ENCODE results near the gene LAT. TPM values are rescaled to one million over a fixed set of nuclear protein-coding genes. Genes with fewer than 3 reads are reported as not detected.
"Not testable (repeated sequence)": the region's sequence is repeated elsewhere in the genome, so short reads cannot be mapped to it uniquely, and the experiment has no call there.

LAT gene
- total RNA-seq, 1 donor from 2014 or later = 0.53 TPM

GRCh38 chr16:28938721-28939120, 46.1 kb upstream of the LAT start:
- FAIRE-seq (no peak), DNase-seq (ENCODE audit: low read depth) (no peak)
- TF ChIP-seq CTCF (IDR thresholded peaks at IDR 0.05; ENCODE audit: insufficient read depth, low read length, severe bottlenecking) = no peak
- H3K4me3 ChIP-seq (ENCODE audit: low read depth, low read length) = no peak overlapping the region
- no peaks in the 10 kb centered on the region for H3K27me3 ChIP-seq (ENCODE audit: control insufficient read depth, insufficient read depth, low read length)
- no peaks in the 10 kb centered on the region for H3K36me3 ChIP-seq (ENCODE audit: control insufficient read depth, insufficient read depth, low read length)

- H3K27me3 ChIP-seq (ENCODE audit: control insufficient read depth, insufficient read depth, low read length); DNase-seq (ENCODE audit: low read depth); H3K36me3 ChIP-seq (ENCODE audit: control insufficient read depth, insufficient read depth, low read length); FAIRE-seq; H3K4me3 ChIP-seq (ENCODE audit: low read depth, low read length): not testable (repeated sequence)
Observed at GRCh38 chr16:28939825-28940224, 45.0 kb upstream of the LAT start.

GRCh38 chr16:28943281-28943680, 41.6 kb upstream of the LAT start:
- no peaks in the 10 kb centered on the region for H3K36me3 ChIP-seq (ENCODE audit: control insufficient read depth, insufficient read depth, low read length)
- H3K4me3 ChIP-seq (ENCODE audit: low read depth, low read length) = no peak overlapping the region
- TF ChIP-seq CTCF (IDR thresholded peaks at IDR 0.05; ENCODE audit: insufficient read depth, low read length, severe bottlenecking) = no peak
- FAIRE-seq (no peak), DNase-seq (ENCODE audit: low read depth) (no peak)
- no peaks in the 10 kb centered on the region for H3K27me3 ChIP-seq (ENCODE audit: control insufficient read depth, insufficient read depth, low read length)

- FAIRE-seq (no peak), DNase-seq (ENCODE audit: low read depth) (no peak)
- no peaks in the 10 kb centered on the region for H3K27me3 ChIP-seq (ENCODE audit: control insufficient read depth, insufficient read depth, low read length)
- H3K4me3 ChIP-seq (ENCODE audit: low read depth, low read length) = no peak overlapping the region
- H3K36me3 ChIP-seq (ENCODE audit: control insufficient read depth, insufficient read depth, low read length) = no peaks in the 10 kb centered on the region
- no peak for TF ChIP-seq CTCF (IDR thresholded peaks at IDR 0.05; ENCODE audit: insufficient read depth, low read length, severe bottlenecking)
Observed at GRCh38 chr16:28946681-28947080, 38.2 kb upstream of the LAT start.

- Histone ChIP-seq H3K27me3 (ENCODE audit: control insufficient read depth, insufficient read depth, low read length) (no peaks in the 10 kb centered on the region), H3K36me3 (ENCODE audit: control insufficient read depth, insufficient read depth, low read length) (peaks cover 11% of the 10 kb centered on the region), H3K4me3 (ENCODE audit: low read depth, low read length) (peak within 1 kb of the TSS; percentile 83)
- FAIRE-seq = peak; percentile 64
- TF ChIP-seq CTCF (IDR thresholded peaks at IDR 0.05; ENCODE audit: insufficient read depth, low read length, severe bottlenecking) = no peak
- DNase-seq (ENCODE audit: low read depth) = peak; percentile 99
Observed at GRCh38 chr16:28950648-28951409, 34.0 kb upstream of the LAT start, which contains the start of gene NFATC2IP. Gene NFATC2IP, plus strand, starts transcription at chr16:28950937. Its CDS starts 75 bp downstream, at chr16:28951012.

GRCh38 chr16:28951410-28951943, 33.4 kb upstream of the LAT start:
- no peak for TF ChIP-seq CTCF (IDR thresholded peaks at IDR 0.05; ENCODE audit: insufficient read depth, low read length, severe bottlenecking)
- H3K4me3 ChIP-seq (ENCODE audit: low read depth, low read length) = peak overlapping the region; percentile 83
- peaks cover 16% of the 10 kb centered on the region for H3K36me3 ChIP-seq (ENCODE audit: control insufficient read depth, insufficient read depth, low read length)
- DNase-seq (ENCODE audit: low read depth) (peak; percentile 11), FAIRE-seq (no peak)
- no peaks in the 10 kb centered on the region for H3K27me3 ChIP-seq (ENCODE audit: control insufficient read depth, insufficient read depth, low read length)

All from bronchial epithelial cell (primary cell).